Stimulated activated CD8-positive, alpha-beta memory T cell treated with anti-CD3 and anti-CD28 coated beads, Interleukin-12 subunit alpha, Interleukin-12 subunit beta, amount 100 ng/mL, for 1 hour (primary cell): ENCODE measurements around the gene TSG101.

ENCODE experiments used
- DNase-seq: peaks from one replicate; pipeline ENCODE4 v3.0.0-alpha.2; 2020; ENCODE audit warnings: low read depth

TSG101 gene

GRCh38 chr11:18493310-18493709, 33.4 kb downstream of the TSG101 start:
- DNase-seq, result no peak

DNA sequence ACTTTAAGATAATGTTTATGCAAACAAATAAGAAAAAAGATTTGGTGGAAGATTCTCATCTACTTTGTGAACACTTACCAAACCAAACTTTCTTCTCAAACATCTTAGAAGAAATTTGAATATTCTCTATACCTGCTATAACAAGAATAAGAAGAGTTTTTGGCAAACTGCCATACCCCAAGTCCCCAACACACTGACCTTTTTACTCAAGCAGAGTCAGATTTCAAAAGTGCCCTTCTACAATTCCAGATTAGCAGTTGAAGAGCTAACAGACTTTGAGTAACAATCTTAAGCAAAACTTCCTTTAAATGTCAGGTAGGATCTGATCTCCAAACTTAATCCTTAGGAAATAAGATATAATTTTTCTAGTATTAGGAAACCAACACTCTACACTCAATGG, 33.9 kb downstream of the TSG101 start:
- DNase-seq, result no peak

DNA sequence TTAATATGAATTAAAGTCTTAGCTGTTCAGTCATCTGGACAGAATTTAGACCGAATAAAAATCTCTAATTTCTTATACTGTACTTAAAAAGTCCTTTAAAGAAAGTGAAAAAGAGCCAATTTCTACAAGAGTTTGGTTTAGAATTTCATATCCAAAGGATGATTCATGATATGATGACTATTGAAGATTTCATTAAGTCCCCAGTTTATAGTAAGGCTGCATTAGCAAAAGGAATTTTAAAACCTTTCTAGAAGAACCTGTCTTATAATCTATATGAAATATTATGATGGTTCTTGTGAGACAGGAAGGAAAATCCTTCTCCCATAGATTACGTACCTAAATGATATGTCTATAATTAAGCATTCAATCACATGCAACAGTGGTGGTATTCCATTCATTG, 34.8 kb downstream of the TSG101 start:
- no peak for DNase-seq

DNA sequence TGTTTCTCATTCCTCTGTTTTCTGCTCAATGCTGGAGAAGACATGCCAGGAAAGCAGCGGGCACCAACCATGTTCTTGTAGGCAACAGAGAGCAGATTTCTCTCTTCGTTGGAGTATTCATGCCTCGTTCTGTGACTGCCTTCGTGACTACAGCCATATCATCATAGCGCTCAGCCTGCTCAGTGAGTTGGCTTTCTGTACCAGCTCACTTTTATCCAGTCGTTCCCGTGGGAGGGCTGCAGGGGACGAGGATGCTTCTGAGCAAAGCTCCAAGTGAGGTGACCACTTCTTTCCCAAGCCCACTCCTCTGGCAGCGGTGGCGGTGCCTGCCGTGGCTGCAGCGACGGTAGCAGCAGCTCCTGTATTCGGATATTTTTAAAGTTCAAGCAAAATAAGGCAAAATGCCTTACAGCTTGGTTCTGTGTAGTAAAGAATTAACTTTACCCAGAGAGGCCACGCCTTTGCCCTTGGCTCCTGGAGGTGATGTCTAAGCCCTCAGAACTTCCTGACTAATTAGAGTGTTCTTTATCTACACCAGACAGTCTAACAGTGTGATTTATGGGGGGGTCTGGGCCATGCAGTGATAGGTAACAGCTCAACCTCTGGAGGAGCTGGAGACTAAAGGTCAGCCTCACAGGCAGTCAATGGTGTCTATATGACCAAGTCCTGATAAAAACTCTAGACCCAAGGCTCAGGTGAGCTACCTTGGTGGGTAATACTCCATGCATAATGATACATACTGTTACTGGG, 35.8 kb downstream of the TSG101 start:
- no peak for DNase-seq

GRCh38 chr11:18490319-18490718, 36.4 kb downstream of the TSG101 start:
- no peak for DNase-seq

- no peak for DNase-seq
Measured at GRCh38 chr11:18485913-18486528, 40.7 kb downstream of the TSG101 start.

DNA sequence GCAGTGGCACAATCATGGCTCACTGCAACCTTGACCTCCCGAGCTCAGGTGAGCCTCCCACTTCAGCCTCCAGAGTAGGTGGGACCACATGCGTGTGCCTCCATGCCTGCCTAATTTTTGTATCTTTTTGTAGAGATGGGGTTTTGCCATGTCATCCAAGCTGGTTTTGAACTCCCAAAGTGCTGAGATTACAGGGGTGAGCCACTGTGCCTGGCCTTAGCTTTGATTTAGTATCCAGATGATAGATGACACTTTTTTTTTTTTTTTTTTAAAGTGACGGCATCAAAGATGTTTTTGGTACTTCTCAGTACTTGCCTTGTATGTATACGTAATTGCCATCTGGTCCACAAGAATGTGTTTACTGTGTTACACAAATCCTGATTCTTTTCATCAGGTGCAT, 47.7 kb downstream of the TSG101 start:
- DNase-seq, result no peak

DNA sequence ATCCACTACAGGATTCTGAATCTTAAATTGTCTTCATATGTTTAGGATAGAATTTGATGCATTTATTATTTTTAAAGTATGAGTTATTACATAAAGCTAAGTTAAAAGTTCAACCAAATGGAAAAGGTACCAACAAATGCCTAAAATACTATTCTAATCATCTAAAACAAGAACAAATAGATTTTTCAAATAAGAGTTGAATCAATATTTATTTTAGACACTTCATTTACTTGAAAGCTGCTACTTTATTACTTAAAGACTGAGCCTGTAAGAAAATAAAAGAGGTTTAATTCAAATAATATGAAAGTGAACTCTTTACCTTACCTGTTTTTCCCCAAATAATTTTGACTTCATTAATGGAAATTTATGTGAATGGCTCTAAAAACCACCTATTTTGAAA, 54.2 kb downstream of the TSG101 start:
- DNase-seq, result no peak

DNA sequence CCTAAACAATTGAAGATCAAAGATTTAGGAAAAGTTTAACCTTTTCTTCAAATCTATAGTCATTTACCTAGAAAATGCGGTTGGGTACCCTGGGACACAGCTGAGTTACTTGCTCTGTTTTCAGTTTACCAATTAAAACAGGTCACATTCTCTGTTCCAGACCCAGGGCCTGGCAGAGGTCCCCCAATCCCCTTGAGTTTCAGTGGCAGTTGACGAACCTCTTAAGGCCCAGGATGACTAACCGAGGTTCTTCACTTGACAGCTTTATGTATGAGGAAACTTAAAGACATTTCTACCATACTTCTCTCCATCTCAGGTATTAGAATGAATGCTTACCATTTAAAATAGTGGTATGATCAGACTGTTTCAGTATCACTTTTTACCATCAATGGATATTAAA, 54.7 kb downstream of the TSG101 start:
- DNase-seq, result no peak

DNA sequence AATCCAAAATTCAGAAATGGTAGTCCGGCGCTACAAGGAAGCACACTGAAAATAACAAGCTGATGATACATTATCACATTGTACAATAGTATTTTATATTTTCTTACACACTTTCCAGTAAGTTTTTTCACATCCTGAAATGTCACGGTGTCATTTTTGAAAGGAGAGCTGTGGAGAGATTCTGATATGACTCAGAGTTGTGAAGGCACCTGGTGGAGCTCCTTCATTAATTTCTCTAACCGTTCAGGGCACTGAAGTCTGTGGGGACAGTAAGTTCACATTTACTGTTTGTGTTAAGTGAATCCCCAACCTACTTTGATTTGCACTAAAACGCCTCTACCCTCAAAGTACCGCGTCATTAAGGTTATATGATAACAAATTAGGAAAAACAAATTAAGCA, 57.8 kb downstream of the TSG101 start:
- no peak for DNase-seq

- DNase-seq, result no peak
Measured at GRCh38 chr11:18468059-18468458, 58.7 kb downstream of the TSG101 start.

DNA sequence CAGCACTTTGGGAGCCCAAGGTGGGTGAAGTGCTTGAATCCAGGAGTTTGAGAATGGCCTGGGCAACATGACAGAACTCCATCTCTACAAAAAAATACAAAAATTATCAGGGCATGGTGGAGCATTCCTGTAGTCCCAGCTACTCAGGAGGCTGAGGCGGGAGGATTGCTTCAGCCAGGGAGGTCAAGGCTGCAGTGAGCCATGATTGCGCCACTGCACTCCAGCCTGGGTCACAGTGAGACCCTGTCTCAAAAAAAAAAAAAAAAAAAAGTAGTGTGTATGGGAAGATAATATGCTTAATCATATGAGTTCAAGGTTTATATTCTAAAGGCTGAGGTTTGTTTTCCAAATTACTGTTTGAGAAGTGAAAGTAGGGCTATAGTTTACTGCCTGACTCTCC, 60.3 kb downstream of the TSG101 start:
- DNase-seq, result no peak

- DNase-seq, result no peak
Measured at GRCh38 chr11:18463439-18463838, 63.3 kb downstream of the TSG101 start.

- no peak for DNase-seq
Measured at GRCh38 chr11:18461909-18462308, 64.8 kb downstream of the TSG101 start.

GRCh38 chr11:18459634-18460033, 67.1 kb downstream of the TSG101 start:
- no peak for DNase-seq

DNA sequence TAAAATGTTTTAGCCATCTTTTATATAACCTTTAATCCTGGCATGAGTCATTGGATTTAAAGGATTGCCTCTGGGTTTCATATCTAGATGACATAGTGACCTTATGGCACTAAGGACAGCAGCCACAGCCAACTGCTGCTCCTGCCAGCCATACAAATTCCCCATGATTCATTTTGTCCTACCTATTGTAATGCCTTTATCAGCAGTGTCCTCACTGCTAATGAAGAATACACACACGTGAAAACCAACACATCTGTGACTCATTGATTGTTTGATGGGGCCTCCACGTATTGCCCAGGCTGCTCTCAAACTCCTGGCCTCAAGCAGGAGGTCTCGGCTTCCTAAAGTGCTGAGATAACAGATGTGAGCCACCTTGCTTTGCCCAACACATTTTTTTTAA, 69.3 kb downstream of the TSG101 start:
- DNase-seq, result no peak

DNA sequence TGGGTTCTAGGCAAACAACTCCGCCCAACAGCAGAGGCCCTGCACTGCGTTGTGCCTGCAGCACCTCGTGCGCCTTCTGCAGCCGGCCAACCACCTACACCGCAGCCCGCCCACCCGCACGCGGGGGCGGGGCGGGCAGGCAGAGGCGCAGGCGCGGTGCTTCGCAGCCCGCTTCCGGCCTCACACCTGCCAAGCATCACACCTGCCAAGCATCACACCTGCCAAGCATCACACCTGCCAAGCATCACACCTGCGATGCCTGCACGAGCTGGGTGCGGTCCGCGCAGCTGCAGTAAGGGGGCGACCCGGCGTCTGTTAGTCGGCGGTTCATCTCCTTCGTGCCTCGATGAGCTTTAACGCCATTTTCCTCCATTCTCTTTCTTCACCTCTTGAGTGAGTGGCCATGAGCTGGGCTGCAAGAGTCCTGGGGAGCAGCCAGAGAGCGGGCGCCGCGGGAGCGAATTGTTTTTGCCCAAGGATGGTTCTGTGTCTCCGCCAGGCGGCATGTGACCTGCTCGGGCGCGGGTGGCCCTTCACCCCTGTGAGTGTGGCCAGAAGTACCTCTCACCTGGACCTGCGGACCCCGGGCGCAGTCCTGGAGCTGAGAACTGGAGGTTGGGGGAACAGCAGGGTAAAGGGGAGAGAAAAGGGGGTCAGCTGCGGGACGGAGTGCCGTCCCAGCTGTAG, 70.9 kb downstream of the TSG101 start, which contains the start of gene LDHAL6A:
Gene LDHAL6A, plus strand, starts transcription at position 171 of the 687 bp plus-strand sequence. CDS start 825 bp downstream, outside the sequence.
- DNase-seq, result no peak

GRCh38 chr11:18452927-18453326, 73.8 kb downstream of the TSG101 start:
- DNase-seq, result no peak

GRCh38 chr11:18449251-18449650, 77.5 kb downstream of the TSG101 start:
- no peak for DNase-seq

GRCh38 chr11:18438691-18439090, 88.1 kb downstream of the TSG101 start:
- DNase-seq, result no peak
